OCI-LY3 (cell line): ENCODE measurements around the gene HBD.
"Not testable (repeated sequence)": the region's sequence is repeated elsewhere in the genome, so short reads cannot be mapped to it uniquely, and the experiment has no call there.

Experiments
- CTCF ChIP-seq: fragments of 200-600, 300-600 bp; sonication (generic); IDR thresholded peaks from 2 replicates; pipeline ENCODE4 v1.5.1; 2014; ENCODE audit warnings: antibody characterized with exemption, low read length, low read depth
- EZH2phosphoT487 ChIP-seq: fragments of 200-600 bp; shearing (Covaris generic); IDR thresholded peaks from 2 replicates; pipeline ENCODE4 v1.6.1; 2018; ENCODE audit warnings: antibody characterized with exemption, mixed run types, low read depth

DNA sequence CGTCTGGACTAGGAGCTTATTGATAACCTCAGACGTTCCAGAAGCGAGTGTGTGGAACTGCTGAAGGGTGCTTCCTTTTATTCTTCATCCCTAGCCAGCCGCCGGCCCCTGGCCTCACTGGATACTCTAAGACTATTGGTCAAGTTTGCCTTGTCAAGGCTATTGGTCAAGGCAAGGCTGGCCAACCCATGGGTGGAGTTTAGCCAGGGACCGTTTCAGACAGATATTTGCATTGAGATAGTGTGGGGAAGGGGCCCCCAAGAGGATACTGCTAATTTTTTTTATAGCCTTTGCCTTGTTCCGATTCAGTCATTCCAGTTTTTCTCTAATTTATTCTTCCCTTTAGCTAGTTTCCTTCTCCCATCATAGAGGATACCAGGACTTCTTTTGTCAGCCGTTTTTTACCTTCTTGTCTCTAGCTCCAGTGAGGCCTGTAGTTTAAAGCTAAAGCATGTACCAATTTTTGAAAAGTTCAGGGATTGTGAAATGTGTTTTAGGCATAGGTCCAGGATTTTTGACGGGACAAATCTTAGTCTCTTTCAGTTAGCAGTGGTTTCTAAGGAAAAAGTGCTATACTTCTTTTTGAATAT, 15.6 kb upstream of the HBD start, which contains the start of gene HBG1:
- TF ChIP-seq CTCF, EZH2phosphoT487: not testable (repeated sequence)
